ENCODE results near the gene ADNP.
"Not testable (repeated sequence)": the region's sequence is repeated elsewhere in the genome, so short reads cannot be mapped to it uniquely, and the experiment has no call there.

ADNP gene

GRCh38 chr20:50931306-50932015 lies at the start of gene ADNP:
TSS of gene ADNP (minus strand) at chr20:50931437. CDS start at chr20:50903996, 27,441 bp downstream.
- DNase-seq, result peak; percentile 92

DNA sequence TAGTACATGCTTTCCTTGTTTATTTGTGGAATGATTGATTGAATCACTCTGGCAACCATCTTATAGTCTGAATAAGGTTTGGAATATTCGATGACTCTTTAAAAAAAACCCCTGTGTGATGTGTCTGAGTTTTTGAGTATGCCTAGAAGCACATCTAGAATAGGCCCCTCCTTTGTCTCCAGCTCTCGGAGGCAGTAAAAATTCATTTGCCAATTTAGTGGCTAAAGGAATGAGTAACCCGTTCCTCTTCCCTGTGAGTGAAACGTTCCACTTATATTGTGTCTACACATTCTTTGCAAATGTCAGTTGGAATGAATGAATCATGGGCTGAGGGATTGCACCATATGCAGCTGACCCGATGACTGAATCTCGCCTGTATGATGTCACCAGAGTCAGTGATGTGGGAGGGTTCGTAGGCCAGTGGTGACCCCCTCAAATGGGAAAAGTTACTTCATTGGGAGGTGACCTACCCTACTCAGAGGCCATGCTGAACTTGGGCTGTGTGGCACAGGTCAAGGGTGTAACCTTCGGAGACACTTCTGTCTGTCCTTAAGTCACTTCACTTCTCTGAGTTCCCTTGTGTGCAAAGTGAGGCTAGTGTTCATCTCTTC lies 48.9 kb upstream of the ADNP start:
- DNase-seq, result no peak

- not testable (repeated sequence) for DNase-seq
These were observed 47.3 kb upstream of the ADNP start for GRCh38 chr20:50978533-50978932.

GRCh38 chr20:50977066-50978021 lies 46.1 kb upstream of the ADNP start:
- DNase-seq, result no peak

DNA sequence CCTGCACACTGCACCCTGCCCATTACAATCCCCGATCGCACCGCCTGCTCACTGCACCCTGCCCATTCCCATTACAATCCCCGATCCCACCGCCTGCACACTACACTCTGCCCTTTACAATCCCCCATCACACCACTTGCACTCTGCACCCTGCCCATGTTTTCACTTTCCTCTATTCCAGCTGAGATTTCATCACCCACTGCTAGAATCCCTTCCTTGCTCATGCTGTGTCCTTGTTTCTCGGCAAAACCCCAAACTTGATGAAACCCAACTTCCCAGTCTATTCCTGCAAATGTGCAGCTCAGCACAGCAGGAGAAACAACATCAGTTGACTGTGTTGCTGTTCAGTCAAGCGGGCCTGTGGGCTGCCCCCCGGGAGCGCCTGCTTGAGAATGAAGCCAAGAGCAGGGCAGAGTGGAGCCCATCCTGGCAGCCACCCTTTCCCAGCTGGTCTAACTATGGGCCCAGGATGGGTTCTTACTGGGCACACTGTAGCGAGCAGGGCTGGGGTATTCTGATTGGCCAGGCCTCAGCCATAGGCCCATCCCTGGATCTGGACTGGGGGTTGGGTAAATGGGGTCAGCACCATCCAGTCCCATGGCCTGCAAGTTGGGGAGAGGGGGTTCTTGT lies 44.6 kb upstream of the ADNP start:
- no peak for DNase-seq

DNA sequence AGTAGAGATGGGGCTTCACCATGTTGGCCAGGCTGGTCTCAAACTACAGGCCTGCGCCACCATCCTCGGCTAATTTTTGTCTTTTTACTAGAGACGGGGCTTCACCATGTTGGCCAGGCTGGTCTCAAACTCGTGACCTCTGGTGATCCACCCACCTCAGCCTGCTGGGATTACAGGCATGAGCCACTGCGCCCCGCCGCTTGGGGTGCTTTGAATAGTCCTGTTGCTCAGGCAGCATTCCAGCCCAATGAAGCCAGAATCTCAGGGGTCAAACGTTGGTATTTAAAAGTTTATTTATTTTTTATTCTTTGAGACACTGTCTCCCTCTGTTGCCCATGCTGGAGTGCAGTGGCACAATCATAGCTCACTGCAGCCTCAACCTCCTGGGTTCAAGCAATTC lies 38.7 kb upstream of the ADNP start:
- no peak for DNase-seq

- no peak for DNase-seq
These were observed 38.2 kb upstream of the ADNP start for GRCh38 chr20:50969435-50969834.

DNA sequence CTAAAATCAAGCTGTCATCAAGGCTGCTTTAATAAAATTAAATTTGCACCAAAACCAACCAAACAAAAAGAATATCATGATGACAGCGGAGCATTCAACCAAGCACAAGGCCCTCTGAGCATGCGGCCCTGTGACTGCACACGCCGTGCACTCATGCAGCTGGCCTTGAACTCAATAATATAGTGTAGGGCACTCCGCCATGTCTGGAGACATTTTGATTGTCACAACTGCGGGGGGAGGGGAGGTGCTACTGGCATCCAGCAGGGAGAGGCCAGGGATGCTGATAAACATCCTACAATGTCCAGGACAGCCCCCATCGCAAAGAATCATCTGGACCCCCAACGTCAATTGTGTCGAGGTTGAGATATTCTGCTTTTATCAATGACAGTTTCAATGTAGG lies 37.1 kb upstream of the ADNP start:
- DNase-seq, result no peak

DNA sequence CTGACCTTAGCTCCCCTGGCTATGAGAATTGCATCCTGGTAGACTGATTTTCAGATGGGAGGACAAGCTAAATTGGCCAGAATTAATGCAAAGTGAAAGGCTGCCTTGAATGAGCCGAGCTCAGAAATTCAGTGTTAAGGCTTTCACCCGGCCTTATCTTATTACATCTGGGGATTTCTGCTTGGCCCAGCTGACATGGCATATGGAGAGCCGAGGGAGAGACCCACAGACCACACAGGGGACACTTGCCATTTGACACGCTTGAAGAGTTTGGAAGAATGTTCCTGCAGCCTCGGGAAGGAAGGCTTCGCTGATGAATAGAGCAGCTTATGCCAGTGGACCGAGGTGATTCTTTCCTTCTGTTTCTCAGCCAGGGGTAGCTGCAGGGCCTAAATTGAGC lies 36.3 kb upstream of the ADNP start:
- DNase-seq, result no peak

- DNase-seq, result no peak
These were observed 28.4 kb upstream of the ADNP start for GRCh38 chr20:50959543-50960126.

DNA sequence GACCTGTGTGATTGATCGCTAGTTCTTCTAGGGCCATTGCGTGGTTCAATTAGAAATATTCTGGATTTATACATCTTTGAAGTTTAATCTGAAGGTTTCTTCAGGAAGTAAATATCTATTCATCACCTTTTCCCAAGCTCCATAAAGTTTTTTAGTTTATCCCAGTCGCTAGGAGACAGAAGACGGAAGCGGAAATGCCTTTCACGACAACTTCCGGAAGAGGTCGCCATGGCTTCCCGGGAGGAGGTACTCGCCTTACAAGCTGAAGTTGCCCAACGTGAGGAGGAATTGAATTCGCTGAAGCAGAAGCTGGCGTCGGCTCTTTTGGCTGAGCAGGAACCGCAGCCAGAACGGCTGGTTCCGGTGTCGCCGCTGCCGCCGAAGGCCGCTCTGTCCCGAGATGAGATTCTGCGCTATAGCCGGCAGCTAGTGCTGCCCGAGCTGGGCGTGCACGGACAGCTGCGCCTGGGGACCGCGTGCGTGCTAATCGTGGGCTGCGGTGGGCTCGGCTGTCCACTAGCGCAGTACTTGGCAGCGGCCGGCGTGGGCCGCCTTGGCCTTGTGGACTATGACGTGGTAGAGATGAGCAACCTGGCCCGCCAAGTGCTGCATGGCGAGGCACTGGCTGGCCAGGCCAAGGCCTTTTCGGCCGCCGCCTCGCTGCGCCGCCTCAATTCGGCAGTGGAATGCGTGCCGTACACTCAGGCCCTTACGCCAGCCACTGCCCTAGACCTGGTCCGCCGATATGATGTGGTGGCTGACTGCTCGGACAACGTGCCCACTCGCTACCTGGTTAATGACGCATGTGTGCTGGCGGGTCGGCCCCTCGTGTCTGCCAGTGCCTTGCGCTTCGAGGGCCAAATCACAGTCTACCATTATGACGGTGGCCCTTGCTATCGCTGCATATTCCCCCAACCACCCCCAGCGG lies 27.6 kb upstream of the ADNP start, which contains the start of gene MOCS3:
Gene MOCS3 (plus strand): TSS at position 204 of the 928 bp plus-strand sequence. CDS start 25 bp downstream, at position 229.
- peak; percentile 90 for DNase-seq

DNA sequence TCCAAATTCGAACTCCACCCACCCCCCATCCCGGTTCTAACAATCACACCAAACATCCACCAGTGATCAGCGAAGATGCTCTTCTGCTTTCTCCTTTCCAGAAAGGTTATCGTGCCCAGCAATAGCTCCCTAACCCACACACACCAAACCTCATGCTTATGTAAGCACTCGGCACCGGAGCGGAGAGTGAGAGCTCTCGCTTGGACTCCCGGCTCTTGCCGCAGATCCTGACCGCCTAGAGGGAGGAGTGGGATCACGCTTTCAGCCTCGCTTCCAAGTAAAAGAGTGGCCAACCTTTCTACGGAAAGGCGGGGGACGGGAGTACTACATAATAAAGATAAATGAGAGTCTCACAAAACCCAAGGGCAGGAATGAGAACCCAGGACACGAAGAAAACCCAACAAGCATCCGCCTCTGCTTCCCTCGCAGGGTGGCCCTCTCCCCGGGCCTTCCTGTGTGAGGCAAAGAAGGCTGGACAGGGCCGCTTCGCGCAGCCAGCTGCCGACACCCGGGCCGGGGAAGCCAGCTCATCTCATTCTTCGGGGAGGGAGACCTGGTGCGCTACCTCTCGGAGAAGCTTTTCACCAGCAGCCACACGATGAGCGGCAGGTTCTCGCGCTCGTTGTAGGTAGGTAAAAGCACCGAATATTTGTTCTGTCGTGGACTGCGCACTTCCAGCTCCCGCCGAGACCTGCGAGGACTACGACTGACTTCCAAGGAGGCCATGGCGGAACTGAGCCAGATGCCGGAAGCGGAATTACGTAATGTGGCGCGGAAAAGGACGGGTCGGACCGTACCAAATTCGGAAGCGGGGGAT lies 26.8 kb upstream of the ADNP start, which contains the start of gene DPM1:
Gene DPM1 (minus strand): TSS at position 735 of the 817 bp plus-strand sequence. CDS start 9 bp downstream, at position 726.
- peak; percentile 90 for DNase-seq

GRCh38 chr20:50957276-50957675 lies 26.0 kb upstream of the ADNP start:
- no peak for DNase-seq

GRCh38 chr20:50953821-50954220 lies 22.6 kb upstream of the ADNP start:
- no peak for DNase-seq

- DNase-seq, result no peak
These were observed 22.0 kb upstream of the ADNP start for GRCh38 chr20:50953196-50953595.

DNA sequence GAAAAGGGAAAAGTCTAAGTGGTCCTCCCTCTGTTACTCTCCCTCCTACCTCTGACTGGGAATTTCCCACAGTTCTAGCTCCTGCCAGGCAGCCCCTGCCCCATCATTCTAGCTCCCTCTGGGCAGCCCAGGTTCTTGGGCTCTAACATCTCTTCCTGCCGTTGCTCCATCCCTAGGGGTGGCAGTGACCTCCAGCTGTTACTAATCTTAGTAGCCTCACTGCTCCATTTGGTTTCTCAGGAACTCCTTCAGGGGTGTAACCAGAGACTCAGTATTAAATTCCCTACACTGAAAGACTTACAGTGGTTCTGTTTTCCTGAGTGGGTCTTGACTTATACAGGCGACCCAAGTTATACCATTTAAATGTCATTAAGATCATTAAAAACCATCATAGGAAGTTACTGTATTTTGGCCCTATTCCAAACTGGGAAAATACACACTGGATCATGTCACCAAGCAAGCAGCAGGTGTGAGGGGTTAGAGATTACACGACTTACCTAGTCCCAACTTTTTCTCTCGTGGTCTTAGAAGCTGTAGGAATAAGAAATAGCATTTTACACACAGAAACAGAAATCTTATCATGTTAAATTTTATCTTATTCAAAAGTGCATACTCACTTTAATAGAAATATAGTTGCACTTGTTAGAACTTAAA lies 17.0 kb upstream of the ADNP start:
- DNase-seq, result no peak

DNA sequence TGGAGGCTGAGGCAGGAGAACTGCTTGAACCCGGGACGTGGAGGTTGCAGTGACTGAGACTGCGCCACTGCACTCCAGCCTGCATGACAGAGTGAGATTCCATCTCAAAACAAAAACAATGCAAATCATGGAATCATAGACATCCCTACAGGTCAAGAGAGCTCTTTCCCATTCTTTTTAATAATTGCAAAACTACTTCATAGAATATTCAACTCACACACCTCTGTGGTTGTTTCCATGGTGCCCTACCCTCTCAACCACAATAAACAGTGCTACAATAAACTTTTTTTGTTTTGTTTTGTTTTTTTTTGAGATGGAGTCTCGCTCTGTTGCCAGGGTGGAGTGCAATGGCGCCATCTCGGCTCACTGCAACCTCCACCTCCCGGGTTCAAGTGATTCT lies 11.8 kb upstream of the ADNP start:
- DNase-seq, result no peak

GRCh38 chr20:50933589-50933988 lies 2.4 kb upstream of the ADNP start:
- DNase-seq, result no peak

DNA sequence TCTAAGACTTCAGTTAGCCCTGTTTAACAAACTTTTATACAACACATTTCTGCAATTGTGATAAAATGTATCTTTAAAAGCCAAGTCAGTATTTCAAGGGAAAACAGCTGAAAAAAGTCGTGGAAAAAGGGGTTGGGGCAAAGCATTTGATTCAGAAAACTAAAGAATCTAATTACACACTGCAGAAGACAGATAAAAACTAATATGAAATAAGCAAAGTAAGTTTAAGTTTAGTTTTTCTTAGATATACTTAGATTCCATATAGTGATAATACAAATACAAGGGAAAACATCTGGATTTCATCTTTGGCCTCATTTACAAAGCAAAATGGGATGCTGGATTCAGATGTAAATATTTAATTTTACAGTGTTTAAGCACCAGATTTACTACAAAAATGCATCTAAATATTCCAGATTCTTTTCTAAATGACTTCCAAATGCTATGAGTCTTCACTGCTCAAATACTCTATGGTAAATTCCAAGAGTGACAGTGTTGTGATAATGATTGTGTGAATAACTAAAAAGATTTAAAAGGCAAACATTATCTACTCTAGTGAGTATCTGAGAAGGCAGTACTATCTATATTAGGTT lies 1.5 kb upstream of the ADNP start:
- no peak for DNase-seq

Measured in NCI-H774 (cell line).